DOHH2 (cell line): Measurements from ENCODE around the gene CTTN.

Experiments used
- EZH2phosphoT487 ChIP-seq: fragments of 200-600 bp; sonication (generic); IDR thresholded peaks from 2 replicates; pipeline ENCODE4 v1.6.1; 2017; ENCODE audit warnings: borderline replicate concordance, mild to moderate bottlenecking, antibody characterized with exemption, low read length, moderate library complexity, mixed read lengths
- TF ChIP-seq, protein P1 (sequence below): fragments of 200-600 bp; sonication (generic); IDR thresholded peaks from one replicate; pipeline ENCODE4 v1.5.1; 2014; ENCODE audit warnings: antibody characterized with exemption, mild to moderate bottlenecking, low read depth, low read length; ENCODE audit not compliant: poor library complexity, severe bottlenecking

DNA sequence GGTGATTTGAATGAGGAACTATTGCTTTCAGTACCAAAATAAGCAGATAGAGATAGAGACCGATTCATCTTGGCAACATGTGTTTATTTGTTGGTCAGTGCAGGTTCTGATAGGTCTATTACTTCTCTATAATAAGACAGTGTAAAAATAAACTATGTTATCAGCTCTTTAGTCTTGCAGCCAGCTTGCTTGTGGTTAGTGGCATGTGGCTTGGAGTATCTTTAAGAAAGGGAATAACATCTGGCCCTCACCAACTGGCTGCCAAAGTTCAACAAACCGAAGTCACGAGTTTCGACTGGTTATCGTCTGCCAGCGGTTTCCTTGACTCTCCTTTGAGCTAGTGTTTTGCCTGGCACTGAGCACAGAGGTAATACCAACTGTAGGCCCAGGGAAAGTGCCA is 71.8 kb downstream of the CTTN start:
- TF ChIP-seq, protein P1, sequence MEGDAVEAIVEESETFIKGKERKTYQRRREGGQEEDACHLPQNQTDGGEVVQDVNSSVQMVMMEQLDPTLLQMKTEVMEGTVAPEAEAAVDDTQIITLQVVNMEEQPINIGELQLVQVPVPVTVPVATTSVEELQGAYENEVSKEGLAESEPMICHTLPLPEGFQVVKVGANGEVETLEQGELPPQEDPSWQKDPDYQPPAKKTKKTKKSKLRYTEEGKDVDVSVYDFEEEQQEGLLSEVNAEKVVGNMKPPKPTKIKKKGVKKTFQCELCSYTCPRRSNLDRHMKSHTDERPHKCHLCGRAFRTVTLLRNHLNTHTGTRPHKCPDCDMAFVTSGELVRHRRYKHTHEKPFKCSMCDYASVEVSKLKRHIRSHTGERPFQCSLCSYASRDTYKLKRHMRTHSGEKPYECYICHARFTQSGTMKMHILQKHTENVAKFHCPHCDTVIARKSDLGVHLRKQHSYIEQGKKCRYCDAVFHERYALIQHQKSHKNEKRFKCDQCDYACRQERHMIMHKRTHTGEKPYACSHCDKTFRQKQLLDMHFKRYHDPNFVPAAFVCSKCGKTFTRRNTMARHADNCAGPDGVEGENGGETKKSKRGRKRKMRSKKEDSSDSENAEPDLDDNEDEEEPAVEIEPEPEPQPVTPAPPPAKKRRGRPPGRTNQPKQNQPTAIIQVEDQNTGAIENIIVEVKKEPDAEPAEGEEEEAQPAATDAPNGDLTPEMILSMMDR, result no peak
- no peak for TF ChIP-seq EZH2phosphoT487
